PC-9 (cell line): ENCODE data around the gene CAVIN1. TPM values are rescaled to one million over a fixed set of nuclear protein-coding genes. Genes with fewer than 3 reads are reported as not detected.
"Not testable (repeated sequence)": the region's sequence is repeated elsewhere in the genome, so short reads cannot be mapped to it uniquely, and the experiment has no call there.

Source experiments
- BruUV-seq: library from RNA; stranded (reverse); fragments of 400-500 nt; replicated peaks from 2 replicates; lab custom pipeline; 2021; lab: Mats Ljungman, UMichigan
- CTCF ChIA-PET: fragments of 300-600 bp; sonication (Branson Sonifier 250); formaldehyde crosslinking; loops from one replicate; lab custom pipeline; 2022; ENCODE audit warnings: antibody characterized with exemption; lab: Charles Lee
- POLR2A ChIA-PET: fragments of 300-600 bp; sonication (Branson Sonifier 250); formaldehyde crosslinking; loops from one replicate; lab custom pipeline; 2022; ENCODE audit warnings: antibody characterized with exemption; ENCODE audit not compliant: unreplicated experiment; lab: Charles Lee
- DNase-seq, 2 experiments: peaks; one replicate each; pipeline versions ENCODE4 v3.0.0 to v3.0.0-alpha.2; 2015 to 2022; ENCODE audit warnings: mixed read lengths in 1 of 2
- H2AFZ ChIP-seq: fragments of 200-600 bp; sonication (generic); 2 replicates; pipeline ENCODE4 v1.8.1; 2017; ENCODE audit warnings: antibody characterized with exemption
- H3F3A ChIP-seq: fragments of 200-600 bp; sonication (generic); 2 replicates; pipeline ENCODE4 v1.8.1; 2017; ENCODE audit warnings: antibody characterized with exemption, mild to moderate bottlenecking, low read depth; ENCODE audit not compliant: insufficient read depth
- H3K27ac ChIP-seq: fragments of 200-600 bp; sonication (generic); 2 replicates; pipeline ENCODE4 v1.6.1; 2016; ENCODE audit warnings: mixed run types
- H3K27me3 ChIP-seq: fragments of 200-600 bp; sonication (generic); 2 replicates; pipeline ENCODE4 v1.6.1; 2016; ENCODE audit warnings: low read depth, mixed run types; ENCODE audit not compliant: insufficient read depth
- H3K36me3 ChIP-seq: fragments of 200-600 bp; sonication (generic); 2 replicates; pipeline ENCODE4 v1.6.1; 2016; ENCODE audit warnings: low read depth, mixed run types
- H3K4me1 ChIP-seq: fragments of 200-600 bp; sonication (generic); replicated peaks from 2 replicates; pipeline ENCODE4 v1.6.1; 2016; ENCODE audit warnings: mixed run types; ENCODE audit not compliant: insufficient read depth
- H3K4me2 ChIP-seq: fragments of 200-600 bp; sonication (generic); 2 replicates; pipeline ENCODE4 v1.6.1; 2017; ENCODE audit warnings: mixed run types
- H3K4me3 ChIP-seq: fragments of 200-600 bp; sonication (generic); 2 replicates; pipeline ENCODE4 v1.6.1; 2016; ENCODE audit warnings: mixed run types
- H3K79me2 ChIP-seq: fragments of 200-600 bp; sonication (generic); 2 replicates; pipeline ENCODE4 v1.6.1; 2017; ENCODE audit warnings: low read depth, mixed run types
- H3K9me2 ChIP-seq: fragments of 200-600 bp; sonication (generic); 2 replicates; pipeline ENCODE4 v1.8.1; 2017; ENCODE audit warnings: mild to moderate bottlenecking; ENCODE audit not compliant: insufficient read depth
- H3K9me3 ChIP-seq: fragments of 200-600 bp; sonication (generic); 2 replicates; pipeline ENCODE4 v1.8.1; 2016; ENCODE audit warnings: low read depth; ENCODE audit not compliant: insufficient read depth
- H4K20me1 ChIP-seq: fragments of 200-600 bp; sonication (generic); 2 replicates; pipeline ENCODE4 v1.8.1; 2017; ENCODE audit not compliant: insufficient read depth
- EZH2 ChIP-seq: fragments of 200-600 bp; sonication (generic); IDR thresholded peaks from 2 replicates; pipeline ENCODE4 v1.8.0; 2017; ENCODE audit warnings: antibody characterized with exemption, low read depth
- intact Hi-C: fragments of 100-400 bp; cut with micrococcal nuclease; formaldehyde crosslinking; loops from one replicate; pipeline ENCODE4 v1.10.0; 2022; ENCODE audit not compliant: unreplicated experiment
- total RNA-seq: library from RNA; stranded (reverse); gene quantifications from 2 replicates; pipeline ENCODE4 v1.2.3, GENCODE V29; 2021
- TF ChIP-seq, protein P1 (sequence below): fragments of 200-600 bp; sonication (generic); conservative IDR thresholded peaks from 2 replicates; pipeline ENCODE4 v1.6.1; 2017; ENCODE audit warnings: mixed run types, antibody characterized with exemption, mild to moderate bottlenecking, moderate library complexity

Gene CAVIN1
- total RNA-seq, 1 experiment from 2014 or later: 170 TPM

DNA sequence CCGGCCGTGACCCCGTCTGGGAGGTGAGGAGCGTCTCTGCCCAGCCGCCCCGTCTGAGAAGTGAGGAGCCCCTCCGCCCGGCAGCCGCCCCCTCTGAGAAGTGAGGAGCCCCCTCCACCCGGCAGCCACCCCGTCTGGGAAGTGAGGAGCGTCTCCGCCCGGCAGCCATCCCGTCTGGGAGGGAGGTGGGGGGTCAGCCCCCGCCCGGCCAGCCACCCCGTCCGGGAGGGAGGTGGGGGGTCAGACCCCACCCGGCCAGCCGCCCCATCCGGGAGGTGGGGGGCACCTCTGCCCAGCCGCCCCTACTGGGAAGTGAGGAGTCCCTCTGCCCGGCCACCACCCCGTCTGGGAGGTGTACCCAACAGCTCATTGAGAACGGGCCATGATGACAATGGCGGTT, 26.1 kb upstream of the CAVIN1 start:
- H4K20me1 ChIP-seq, H3F3A ChIP-seq, POLR2A ChIA-PET, H3K27me3 ChIP-seq, H2AFZ ChIP-seq, BruUV-seq, H3K27ac ChIP-seq, H3K9me2 ChIP-seq, H3K79me2 ChIP-seq, H3K36me3 ChIP-seq, CTCF ChIA-PET, H3K4me3 ChIP-seq, H3K9me3 ChIP-seq, H3K4me2 ChIP-seq, intact Hi-C loops, H3K4me1 ChIP-seq, DNase-seq: not testable (repeated sequence)

DNA sequence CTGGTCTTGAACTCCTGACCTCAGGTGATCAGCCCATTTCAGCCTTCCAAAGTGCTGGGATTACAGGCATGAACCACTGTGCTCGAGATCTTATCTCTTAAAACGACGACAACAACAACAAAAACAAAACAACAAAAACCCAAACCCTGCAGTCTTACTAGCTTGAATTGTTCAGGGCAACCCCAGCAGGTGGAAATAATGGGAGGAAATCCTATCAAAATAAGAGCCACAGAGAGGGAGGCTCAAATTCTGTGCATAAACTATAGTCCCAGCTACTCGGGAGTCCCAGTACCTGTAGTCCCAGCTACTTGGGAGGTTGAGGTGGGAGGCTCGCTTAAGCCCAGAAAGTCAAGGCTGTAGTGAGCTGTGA, 19.1 kb upstream of the CAVIN1 start:
- Histone ChIP-seq H3K27me3 (no peaks in the 10 kb centered on the region), H4K20me1 (no peaks in the 10 kb centered on the region), H3K36me3 (no peaks in the 10 kb centered on the region), H3K27ac (no peak overlapping the region), H3K4me1 (peaks cover 1% of the 10 kb centered on the region; the same call in 1 of the 2 replicates), H3K4me3 (no peak overlapping the region), H3K79me2 (no peaks in the 10 kb centered on the region), H3K9me3 (no peaks in the 10 kb centered on the region), H3F3A (no peaks in the 10 kb centered on the region; the same call in 1 of the 2 replicates), H2AFZ (no peak overlapping the region), H3K9me2 (no peaks in the 10 kb centered on the region), H3K4me2 (no peak overlapping the region)
- ChIA-PET CTCF (no interaction called here), POLR2A (no interaction called here)
- TF ChIP-seq, protein P1, sequence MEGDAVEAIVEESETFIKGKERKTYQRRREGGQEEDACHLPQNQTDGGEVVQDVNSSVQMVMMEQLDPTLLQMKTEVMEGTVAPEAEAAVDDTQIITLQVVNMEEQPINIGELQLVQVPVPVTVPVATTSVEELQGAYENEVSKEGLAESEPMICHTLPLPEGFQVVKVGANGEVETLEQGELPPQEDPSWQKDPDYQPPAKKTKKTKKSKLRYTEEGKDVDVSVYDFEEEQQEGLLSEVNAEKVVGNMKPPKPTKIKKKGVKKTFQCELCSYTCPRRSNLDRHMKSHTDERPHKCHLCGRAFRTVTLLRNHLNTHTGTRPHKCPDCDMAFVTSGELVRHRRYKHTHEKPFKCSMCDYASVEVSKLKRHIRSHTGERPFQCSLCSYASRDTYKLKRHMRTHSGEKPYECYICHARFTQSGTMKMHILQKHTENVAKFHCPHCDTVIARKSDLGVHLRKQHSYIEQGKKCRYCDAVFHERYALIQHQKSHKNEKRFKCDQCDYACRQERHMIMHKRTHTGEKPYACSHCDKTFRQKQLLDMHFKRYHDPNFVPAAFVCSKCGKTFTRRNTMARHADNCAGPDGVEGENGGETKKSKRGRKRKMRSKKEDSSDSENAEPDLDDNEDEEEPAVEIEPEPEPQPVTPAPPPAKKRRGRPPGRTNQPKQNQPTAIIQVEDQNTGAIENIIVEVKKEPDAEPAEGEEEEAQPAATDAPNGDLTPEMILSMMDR: no peak
- no peak for TF ChIP-seq EZH2
- DNase-seq: no peak
- no TSS peak for BruUV-seq
- intact Hi-C loops: no loop called here

DNA sequence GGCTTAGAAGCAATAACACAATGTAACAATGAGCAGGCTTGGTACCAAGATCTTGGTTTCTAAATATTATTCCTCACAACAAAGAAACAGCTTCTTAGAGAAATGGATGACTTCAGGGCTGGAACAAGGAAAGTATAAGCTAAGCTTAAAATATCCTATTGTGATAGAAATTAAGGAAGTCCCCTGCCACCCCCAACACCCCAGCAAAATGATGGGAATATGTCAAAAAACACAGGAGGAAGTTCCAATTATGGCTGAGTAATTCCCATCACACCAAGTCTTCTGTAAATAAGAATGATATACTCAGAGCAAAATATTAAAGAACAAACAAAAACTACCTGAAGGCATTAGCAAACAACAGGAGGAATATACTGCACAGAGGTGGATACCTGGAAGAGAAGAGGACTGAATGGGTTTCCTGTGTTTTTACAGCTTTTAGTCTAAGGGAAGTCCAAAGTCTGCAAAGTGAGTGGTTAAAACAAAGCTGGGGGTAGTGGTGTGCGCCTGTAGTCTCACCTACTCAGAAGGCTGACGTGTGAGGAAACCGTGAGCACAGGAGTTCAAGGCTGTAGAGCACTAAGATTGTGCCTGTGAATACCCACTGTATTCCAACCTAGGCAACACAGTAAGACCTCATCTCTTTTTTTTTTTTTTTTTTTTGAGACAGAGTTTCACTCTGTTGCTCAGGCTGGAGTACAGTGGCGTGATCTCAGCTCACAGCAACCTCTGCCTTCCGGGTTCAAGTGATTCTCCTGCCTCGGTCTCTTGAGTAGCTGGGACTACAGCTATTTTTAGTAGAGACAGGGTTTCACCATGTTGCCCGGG, 18.5 kb upstream of the CAVIN1 start:
- Histone ChIP-seq H3F3A (no peaks in the 10 kb centered on the region; the same call in 1 of the 2 replicates), H3K9me3 (no peaks in the 10 kb centered on the region), H3K4me2 (no peak overlapping the region), H3K4me1 (no peaks in the 10 kb centered on the region), H3K79me2 (no peaks in the 10 kb centered on the region), H3K27me3 (no peaks in the 10 kb centered on the region), H3K36me3 (no peaks in the 10 kb centered on the region), H3K4me3 (no peak overlapping the region), H2AFZ (no peak overlapping the region), H3K27ac (no peak overlapping the region), H4K20me1 (no peaks in the 10 kb centered on the region), H3K9me2 (no peaks in the 10 kb centered on the region)
- no peak for DNase-seq
- intact Hi-C loops: no loop called here
- TF ChIP-seq EZH2: no peak
- TF ChIP-seq, protein P1: no peak
- POLR2A ChIA-PET: no interaction called here
- no TSS peak for BruUV-seq
- CTCF ChIA-PET: interaction anchor here (0.6 kb wide), 2 partner anchors 237 to 417 kb away, joined by 5 to 11 read pairs; no protein-coding TSS in a partner anchor
